GM19023 (cell line): ENCODE measurements around the gene LRRC55.
"Not testable (repeated sequence)": the region's sequence is repeated elsewhere in the genome, so short reads cannot be mapped to it uniquely, and the experiment has no call there.

Experiments used
- ATAC-seq: cut with Tn5 transposase; IDR thresholded peaks from one replicate; pipeline ENCODE4 v1.9.1; 2021; ENCODE audit warnings: mild to moderate bottlenecking, moderate library complexity; ENCODE audit not compliant: unreplicated experiment

LRRC55 gene

DNA sequence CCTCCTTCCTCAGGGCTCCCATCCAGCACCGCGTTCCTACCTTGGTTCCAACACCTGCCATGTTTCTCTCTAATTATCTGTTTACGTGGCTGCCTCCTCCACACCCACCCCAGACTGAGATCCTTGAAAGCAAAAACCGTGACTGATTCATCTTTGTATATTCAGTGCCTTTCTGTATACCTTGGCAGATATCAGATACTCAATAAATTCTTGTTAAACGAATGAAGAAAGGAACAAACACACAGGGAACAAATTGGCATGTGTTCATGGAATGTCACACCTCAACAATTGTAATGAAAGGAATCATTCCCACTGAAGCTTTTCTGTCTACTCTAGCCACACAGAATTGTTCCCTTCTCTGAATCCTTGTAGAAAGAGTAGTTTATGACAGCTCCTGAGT lies 20.4 kb upstream of the LRRC55 start:
- ATAC-seq, result no peak

DNA sequence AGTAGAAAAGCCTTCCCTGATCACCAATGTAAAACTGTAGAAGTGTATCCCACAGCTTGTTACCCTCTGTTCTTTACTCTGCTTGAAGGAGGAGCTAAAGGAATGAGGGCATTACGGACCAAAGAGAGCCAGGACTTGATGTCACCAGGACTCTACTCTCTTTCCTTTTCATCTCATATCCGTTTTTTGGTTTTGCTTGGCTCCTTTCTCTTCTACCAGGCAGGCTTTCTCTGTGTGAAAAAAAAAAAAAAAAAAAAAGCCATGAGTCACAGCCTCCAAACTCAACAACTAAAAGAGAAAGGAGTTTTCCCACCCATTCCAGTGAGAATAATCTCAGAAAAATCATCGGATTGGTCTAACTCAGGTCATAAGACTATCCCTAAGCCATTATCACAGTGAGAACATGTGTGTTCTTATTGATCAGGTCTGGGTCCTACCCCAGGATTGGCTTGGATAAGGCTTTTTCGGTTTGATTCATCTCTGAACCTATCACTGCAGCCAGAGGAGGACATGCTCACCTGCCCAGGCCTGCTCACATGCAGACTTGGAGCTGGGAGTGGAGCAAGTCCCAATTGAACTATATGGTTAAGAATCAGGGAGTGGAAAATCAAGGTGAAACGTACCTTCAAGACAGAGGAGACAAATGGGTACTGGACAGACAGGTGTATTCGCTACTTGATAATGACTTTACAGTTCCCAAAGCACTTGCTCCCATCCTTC lies 19.4 kb upstream of the LRRC55 start:
- no peak for ATAC-seq

DNA sequence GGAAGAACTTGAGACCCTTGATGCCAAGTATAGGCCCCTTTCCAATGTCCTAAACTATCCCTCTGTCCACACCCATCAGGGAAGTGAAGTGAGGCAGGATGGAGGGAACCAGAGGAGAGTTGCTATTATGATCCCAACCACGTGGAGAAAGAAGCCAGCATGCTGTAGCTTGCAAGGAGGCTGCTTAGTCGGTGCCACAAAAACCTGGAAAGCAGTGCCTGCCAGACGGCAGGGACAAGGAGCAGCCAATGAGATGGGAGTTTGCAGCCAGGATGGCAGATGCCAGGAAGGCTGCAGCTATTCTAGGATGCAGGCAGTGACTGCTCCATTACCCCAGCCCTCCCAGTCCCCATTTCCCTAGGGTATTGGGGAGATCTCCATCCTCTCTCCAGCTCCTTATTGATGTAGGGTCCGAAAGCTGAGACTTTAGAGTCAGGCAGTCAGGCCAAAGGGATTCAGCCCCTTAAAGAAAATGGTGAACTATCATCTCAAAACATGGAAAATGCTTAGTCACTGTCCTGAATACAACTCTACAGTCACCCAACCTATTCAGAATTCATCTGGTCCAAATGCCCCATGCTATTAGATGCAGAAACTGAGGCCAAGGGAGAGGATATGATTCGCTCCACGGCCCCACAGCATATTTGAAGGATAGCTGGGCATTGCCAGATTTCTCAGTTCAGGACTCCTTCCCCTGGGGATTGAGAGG lies 18.4 kb upstream of the LRRC55 start:
- ATAC-seq, result no peak

DNA sequence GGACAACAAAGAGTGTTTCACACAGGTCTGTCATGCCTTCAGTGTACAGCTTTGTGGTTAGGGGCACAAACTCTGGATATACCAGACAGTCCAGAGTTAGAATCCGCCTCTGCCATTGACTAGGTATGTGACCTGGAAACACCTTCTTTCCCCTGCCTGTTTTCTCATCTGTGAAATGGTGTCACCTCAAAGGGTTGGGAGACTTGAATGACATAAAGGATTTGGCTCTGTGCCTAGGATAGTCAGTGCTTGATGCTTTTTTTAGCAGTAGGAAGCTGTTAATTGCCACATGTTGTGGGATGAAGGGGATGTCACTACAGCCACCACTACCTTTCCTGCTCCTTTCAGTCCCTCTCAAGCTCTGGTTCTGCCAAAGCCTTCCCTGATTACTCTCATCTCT lies 17.4 kb upstream of the LRRC55 start:
- no peak for ATAC-seq

GRCh38 chr11:57167125-57167846 lies 14.5 kb upstream of the LRRC55 start:
- ATAC-seq, result no peak

DNA sequence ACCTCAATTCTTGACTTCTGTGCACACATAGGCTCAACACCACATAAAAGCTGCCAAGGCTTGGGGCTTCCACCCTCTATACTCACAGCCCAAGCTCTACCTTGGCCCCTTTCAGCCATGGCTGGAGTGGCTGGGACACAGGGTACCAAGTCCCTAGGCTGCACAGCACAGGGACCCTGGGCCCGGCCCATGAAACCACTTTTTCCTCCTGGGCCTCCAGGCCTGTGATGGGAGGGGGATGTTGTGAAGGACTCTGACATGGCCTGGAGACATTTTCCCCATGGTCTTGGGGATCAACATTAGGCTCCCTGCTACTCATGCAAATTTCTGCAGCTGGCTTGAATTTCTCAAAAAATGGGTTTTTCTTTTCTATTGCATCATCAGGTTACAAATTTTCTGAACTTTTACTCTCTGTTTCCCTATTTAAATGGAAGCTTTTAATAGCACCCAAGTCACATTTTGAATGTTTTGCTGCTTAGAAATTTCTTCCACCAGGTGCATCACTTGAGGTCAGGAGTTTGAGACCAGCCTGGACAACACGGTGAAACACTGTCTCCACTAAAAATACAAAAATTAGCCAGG lies 11.9 kb upstream of the LRRC55 start:
- ATAC-seq, result not testable (repeated sequence)

GRCh38 chr11:57172031-57172430 lies 9.7 kb upstream of the LRRC55 start:
- no peak for ATAC-seq

- no peak for ATAC-seq
Observed at GRCh38 chr11:57174656-57175055, 7.1 kb upstream of the LRRC55 start.

DNA sequence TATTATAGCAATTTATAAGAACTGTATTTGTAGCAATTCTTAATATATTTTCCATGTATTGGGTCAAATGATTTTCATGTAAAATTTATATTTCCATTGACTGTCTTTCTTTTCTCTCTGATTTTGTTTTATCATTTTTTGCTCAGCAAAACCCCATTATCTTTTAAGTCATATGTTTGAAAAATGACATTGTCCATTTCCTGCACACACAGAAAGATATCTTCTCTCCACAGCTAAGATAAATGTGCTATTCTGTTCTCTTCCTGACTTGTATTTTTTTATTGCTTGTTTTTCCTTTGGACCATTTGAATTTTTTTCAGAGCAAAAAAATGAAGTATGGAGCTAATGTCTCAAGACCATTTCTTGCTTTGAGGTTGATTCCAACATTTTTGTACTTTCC lies 6.3 kb upstream of the LRRC55 start:
- no peak for ATAC-seq

DNA sequence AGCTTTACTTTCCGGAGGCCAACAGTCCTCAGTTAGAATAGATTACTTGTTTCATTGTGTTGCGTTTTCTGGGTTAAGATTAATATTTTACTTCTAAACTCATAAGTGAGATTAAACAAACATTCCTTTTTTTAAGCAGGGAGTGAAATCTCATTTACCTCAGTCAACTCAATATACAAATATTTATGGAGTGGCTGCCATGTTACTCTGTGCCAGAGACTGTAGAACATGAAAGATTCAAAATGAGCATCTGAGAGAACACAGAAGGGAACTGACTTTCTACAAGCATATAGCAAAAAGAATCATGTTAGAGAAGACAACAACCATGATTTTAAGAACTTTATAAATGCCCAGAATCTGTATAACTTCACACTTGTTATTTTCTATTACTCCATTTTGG lies 3.4 kb upstream of the LRRC55 start:
- no peak for ATAC-seq

DNA sequence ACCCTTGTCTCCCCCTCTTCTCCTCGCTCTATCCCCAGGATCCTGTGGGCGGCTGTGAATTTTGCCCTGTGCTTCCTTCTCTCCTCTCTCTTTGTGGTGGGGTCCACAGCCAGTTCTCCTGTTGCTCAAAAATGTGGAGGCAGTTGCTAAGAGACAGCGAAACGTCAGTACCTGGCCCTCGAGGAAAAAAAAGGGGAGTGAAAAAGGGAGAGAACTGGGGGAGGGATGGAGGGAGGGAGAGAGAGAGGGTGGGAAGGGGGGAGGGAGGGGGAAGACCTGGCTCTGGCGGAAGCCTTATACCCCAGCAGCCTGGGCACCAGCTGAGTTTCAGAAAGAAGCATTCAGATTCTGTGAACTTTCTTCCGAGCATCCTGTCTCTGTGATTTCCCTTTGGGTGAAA lies 2.1 kb upstream of the LRRC55 start:
- ATAC-seq, result no peak

DNA sequence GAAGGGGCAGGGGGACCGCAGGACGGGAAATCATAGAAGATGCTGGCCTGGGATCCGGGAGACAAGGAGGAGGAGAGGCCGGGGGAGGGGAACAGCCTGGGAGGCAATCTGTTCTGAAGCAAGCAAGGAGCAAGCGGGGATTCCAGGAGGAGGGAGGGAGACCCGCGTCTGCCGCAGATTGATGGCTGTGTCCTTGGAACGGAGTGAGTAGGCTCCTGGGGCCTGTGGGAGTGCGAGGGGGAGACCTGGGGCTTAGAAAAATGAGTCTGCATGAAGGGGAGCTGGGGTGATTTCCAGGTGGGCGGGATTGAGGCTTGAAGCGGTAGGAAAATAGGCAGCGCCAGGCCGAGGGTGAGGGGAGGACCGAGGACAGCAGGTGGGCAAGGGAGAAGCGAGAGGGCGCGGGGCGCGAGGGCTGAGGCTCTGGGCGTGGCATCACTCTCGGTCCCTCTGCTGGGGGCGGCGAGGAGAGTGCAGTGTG lies 1.6 kb upstream of the LRRC55 start:
- ATAC-seq, result no peak

DNA sequence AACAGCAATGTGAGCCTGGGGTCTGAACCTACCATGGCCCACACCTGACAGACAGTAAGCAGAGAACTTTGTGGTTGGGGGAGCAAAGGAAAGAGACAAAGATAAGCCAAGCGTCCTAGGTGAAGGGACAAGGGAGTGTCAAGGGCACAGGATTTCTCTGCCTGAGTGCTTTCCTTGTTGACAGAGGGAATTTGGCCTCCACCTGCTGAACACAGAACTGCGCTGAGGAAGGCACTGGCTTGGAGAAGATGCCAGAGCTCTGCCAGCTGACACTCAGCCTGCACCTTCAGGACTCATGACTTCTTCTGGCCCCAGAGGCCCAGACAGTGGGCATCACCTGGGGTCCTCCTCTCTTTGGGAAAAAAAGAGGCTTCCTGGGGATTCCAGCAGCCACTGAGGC lies 789 bp upstream of the LRRC55 start:
- no peak for ATAC-seq

DNA sequence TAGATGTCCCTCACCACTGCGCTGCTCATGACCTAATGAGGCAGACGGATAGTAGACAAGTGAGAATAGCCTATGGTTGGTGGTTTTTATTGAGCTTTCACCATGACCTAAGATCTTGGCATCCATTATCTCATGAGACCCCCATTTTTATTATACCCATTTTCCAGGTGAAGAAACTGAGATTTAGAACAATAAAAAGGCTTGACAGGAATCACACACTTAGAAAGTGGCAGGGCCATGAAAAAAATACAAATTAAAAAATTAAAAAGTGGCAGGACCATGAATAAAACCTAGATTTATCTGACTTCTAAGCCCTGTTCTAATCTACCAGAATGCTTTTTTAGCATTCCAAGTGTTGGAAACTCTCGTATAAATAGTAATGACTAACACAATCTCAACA lies 1.1 kb downstream of the LRRC55 start:
- no peak for ATAC-seq

DNA sequence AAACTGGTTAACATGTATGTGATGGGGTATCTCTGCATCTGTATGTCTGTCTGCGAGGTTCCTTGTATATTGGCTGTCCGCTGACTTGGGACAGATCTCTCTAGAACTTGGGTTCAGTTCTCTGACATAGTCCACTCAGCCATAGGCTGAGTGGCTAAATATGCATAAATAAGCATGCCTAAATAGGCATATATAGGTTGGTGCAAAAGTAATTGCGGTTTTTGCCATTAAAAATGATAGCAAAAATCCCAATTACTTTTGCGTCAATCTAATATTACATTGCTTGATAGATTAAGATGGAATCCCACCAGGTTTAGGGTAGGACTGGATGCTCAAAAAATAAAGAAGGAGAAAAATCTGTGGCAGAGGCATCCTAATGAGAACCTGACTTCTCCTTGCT lies 8.8 kb downstream of the LRRC55 start:
- no peak for ATAC-seq

DNA sequence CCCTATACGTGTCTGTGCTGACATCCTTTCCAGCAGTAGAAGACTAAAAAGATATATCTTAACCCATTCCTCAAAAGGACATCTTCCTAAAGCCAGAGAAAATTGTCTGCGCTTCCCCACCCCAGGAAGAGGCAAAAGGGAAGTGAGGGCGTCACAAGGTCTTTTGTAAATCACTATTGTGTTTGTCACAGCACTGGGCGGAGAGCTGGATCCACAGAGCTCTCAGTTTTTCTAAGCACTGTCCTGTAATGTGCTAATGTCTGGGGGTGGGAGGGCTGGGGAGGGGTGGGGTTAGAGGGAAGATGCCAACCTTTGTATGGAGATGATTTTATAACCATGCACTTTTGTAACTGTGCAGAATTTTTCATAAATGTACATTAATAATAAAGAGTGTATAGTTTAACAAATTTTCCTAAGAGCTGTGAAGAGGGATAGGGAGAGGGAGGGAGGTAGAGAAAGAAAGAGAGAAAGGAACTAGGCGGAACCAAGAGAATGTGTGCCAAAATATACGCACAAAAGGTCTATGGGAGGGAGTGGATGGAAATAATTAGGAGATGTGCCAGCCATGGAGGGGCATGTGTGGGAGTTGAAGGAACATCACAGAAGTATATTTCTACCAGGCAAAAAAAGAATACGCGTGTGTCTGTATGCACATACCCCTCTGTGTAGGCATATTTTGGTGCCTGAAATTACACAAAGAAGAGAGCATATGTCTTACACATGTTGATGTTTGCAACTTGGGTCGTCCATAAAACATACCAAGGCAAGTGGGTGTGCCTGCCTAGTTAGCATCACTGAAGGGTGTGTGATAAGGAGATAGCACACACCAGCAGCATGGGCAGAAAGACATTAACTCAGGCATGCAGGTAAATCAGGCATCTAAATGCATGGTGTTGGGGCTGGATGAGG lies 9.8 kb downstream of the LRRC55 start:
- ATAC-seq, result no peak

DNA sequence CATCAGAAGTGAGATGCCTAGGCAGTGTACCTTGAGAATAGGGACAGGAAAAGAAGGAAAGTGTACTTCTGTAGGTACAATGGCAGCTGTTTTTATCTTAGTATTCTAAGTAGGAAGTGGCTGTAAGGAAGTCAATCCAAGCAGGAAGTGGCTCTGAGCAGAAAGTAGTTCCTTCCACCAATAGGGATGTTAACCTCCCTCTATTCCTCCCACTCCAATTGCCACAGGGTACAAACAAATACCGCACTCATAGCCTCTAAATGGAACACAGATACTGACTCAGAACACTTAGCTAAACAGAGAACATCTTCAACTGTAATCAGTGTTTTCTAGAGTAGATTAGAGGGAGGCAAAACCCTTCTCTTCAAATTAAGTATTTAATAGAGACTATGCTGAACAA lies 10.6 kb downstream of the LRRC55 start:
- no peak for ATAC-seq

DNA sequence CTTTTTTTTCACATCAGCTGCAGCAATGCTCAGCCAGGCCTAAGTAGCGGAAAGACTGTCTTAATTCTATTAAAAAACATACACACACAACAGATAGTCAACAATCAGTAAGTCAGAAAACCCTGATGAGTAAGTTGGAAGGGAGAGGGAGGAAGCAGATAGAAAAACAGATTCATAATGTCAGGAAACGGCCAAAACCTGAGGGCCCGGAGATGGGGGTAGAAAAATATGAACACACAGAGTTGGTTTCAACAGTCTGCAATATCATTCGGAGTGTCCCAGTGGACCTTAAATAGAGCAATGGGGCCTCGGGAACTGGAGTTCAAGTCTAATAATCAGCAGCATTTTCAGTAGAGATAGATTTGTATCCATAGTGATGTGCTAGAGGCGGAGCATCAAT lies 14.8 kb downstream of the LRRC55 start:
- no peak for ATAC-seq

DNA sequence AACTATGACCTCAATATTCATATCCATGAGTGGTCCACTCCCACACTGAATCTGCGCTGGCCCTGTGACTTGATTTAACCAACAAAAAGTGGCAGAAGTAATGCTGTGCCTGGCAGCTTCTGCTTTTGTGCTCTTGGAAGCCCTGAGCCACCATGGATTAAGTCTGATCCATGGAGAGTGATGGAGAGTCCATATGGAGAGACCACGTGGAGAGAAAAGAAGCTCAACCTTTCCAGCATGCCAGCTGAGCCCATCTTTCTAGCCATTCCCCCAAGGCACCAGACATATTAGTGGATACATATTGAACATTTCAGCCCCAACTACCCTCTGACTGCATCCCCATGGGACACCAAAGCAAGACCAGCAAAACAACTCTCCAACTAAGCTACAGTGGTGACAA lies 16.0 kb downstream of the LRRC55 start:
- ATAC-seq, result no peak

- ATAC-seq, result no peak
Observed at GRCh38 chr11:57199330-57199729, 17.6 kb downstream of the LRRC55 start.

DNA sequence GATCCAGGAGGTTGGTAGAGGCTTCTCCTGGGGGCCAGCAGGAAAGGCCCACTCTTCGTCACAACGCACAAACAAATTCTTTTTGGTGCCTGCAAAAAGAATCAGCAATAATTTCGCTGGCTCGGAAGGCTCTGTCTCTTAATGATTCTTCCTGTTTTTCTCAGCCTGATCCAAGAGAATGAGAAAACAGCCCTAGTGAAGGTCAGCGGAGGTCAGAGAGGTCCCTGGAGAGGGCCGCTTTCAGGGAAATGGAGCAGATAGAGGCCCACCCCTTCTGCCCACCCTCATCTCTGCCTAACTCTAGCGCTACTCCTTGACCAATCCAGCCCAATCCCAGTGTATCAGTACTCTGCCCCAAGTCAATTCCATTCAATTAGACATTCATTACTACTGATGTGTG lies 19.2 kb downstream of the LRRC55 start:
- ATAC-seq, result no peak
